ENCODE data around the gene LONRF2.
A peak's percentile ranks its signal among the peaks of the same experiment; 100 is the strongest.

The LONRF2 gene

GRCh38 chr2:100273387-100273786 lies 48.9 kb downstream of the LONRF2 start:
- Histone ChIP-seq H3K4me1 (peaks cover 0 to 11% (median 2%) of the 10 kb centered on the region in 4 donors), H3K4me3 (no peak overlapping the region), H3K27ac (peak overlapping the region in 1 of 2 donors; percentile 29), H3K27me3 (no peaks in the 10 kb centered on the region), H3K9me3 (no peaks in the 10 kb centered on the region), H3K36me3 (peaks cover 0 to 9% (median 0%) of the 10 kb centered on the region in 3 donors)
- no peak for TF ChIP-seq CTCF (IDR thresholded peaks at IDR 0.05)
- no peak for DNase-seq
- intact Hi-C loops (cut with DNase I; ENCODE audit: low total_unique reads), result no loop called here

- peak in 1 of 2 donors; percentile 55 for DNase-seq
- H3K36me3 ChIP-seq, result peaks cover 0 to 9% (median 0%) of the 10 kb centered on the region in 3 donors
- TF ChIP-seq CTCF (IDR thresholded peaks at IDR 0.05), result no peak
- H3K4me3 ChIP-seq, result no peak overlapping the region
- no peaks in the 10 kb centered on the region for H3K9me3 ChIP-seq
- H3K27me3 ChIP-seq, result no peaks in the 10 kb centered on the region
- intact Hi-C loops (cut with DNase I; ENCODE audit: low total_unique reads), result no loop called here
- peak overlapping the region in 1 of 2 donors; percentile 29 for H3K27ac ChIP-seq
- peaks cover 0 to 11% (median 2%) of the 10 kb centered on the region in 4 donors for H3K4me1 ChIP-seq
Measured at GRCh38 chr2:100272841-100273329, 49.4 kb downstream of the LONRF2 start.

GRCh38 chr2:100271210-100271609 lies 51.1 kb downstream of the LONRF2 start:
- intact Hi-C loops (cut with DNase I; ENCODE audit: low total_unique reads), result no loop called here
- H3K27ac ChIP-seq, result no peak overlapping the region
- TF ChIP-seq CTCF (IDR thresholded peaks at IDR 0.05), result no peak

GRCh38 chr2:100270381-100271146 lies 51.7 kb downstream of the LONRF2 start:
- DNase-seq, result peak in 1 of 2 donors; percentile 17
- Histone ChIP-seq H3K4me1 (peaks cover 0 to 11% (median 2%) of the 10 kb centered on the region in 4 donors), H3K27ac (no peak overlapping the region), H3K27me3 (no peaks in the 10 kb centered on the region), H3K9me3 (no peaks in the 10 kb centered on the region), H3K4me3 (no peak overlapping the region), H3K36me3 (peaks cover 0 to 9% (median 0%) of the 10 kb centered on the region in 3 donors)
- intact Hi-C loops (cut with DNase I; ENCODE audit: low total_unique reads), result no loop called here
- TF ChIP-seq CTCF (IDR thresholded peaks at IDR 0.05), result no peak

More at GRCh38 chr2:100271210-100271609, 51.1 kb downstream of the LONRF2 start:
- no peaks in the 10 kb centered on the region for H3K9me3 ChIP-seq
- H3K4me3 ChIP-seq, result no peak overlapping the region
- DNase-seq, result peak in 1 of 2 donors; percentile 37
- peaks cover 0 to 11% (median 2%) of the 10 kb centered on the region in 4 donors for H3K4me1 ChIP-seq
- peaks cover 0 to 9% (median 0%) of the 10 kb centered on the region in 3 donors for H3K36me3 ChIP-seq
- H3K27me3 ChIP-seq, result no peaks in the 10 kb centered on the region

- no peak for DNase-seq
- intact Hi-C loops (cut with DNase I; ENCODE audit: low total_unique reads), result no loop called here
Measured at GRCh38 chr2:100269889-100270288, 52.4 kb downstream of the LONRF2 start.

More at GRCh38 chr2:100269889-100270288, 52.4 kb downstream of the LONRF2 start:
- H3K27me3 ChIP-seq, result no peaks in the 10 kb centered on the region
- TF ChIP-seq CTCF (IDR thresholded peaks at IDR 0.05), result no peak
- H3K4me1 ChIP-seq, result peaks cover 0 to 11% (median 2%) of the 10 kb centered on the region in 4 donors
- H3K36me3 ChIP-seq, result peaks cover 0 to 2% (median 0%) of the 10 kb centered on the region in 3 donors
- no peaks in the 10 kb centered on the region for H3K9me3 ChIP-seq
- H3K4me3 ChIP-seq, result no peak overlapping the region
- H3K27ac ChIP-seq, result no peak overlapping the region

Data from tibial artery (tissue), 4 donors.